Trophoblast cell (in vitro differentiated cells and primary cell): ENCODE data around the gene WDR5.

Experiments
- DNase-seq, 2 donors: peaks; one replicate each; pipeline ENCODE4 v3.0.0-alpha.2; 2016
- H2AFZ ChIP-seq: 2 replicates; pipeline ENCODE4 v1.6.1; 2013; ENCODE audit warnings: low read length, moderate library complexity, mild to moderate bottlenecking; ENCODE audit not compliant: insufficient read depth, poor library complexity
- H2AK5ac ChIP-seq: 2 replicates; pipeline ENCODE4 v1.6.1; 2013; ENCODE audit warnings: mild to moderate bottlenecking, low read length
- H2BK120ac ChIP-seq: 2 replicates; pipeline ENCODE4 v1.6.1; 2013; ENCODE audit warnings: low read length, mild to moderate bottlenecking, moderate library complexity; ENCODE audit not compliant: insufficient read depth, poor library complexity
- H2BK12ac ChIP-seq: 2 replicates; pipeline ENCODE4 v1.6.1; 2013; ENCODE audit warnings: mild to moderate bottlenecking, low read length, moderate library complexity
- H2BK5ac ChIP-seq: 2 replicates; pipeline ENCODE4 v1.6.1; 2013; ENCODE audit warnings: low read length, low read depth, moderate library complexity, mild to moderate bottlenecking; ENCODE audit not compliant: poor library complexity
- H3K14ac ChIP-seq: 2 replicates; pipeline ENCODE4 v1.6.1; 2013; ENCODE audit warnings: mild to moderate bottlenecking, low read length
- H3K18ac ChIP-seq: 2 replicates; pipeline ENCODE4 v1.6.1; 2013; ENCODE audit warnings: mild to moderate bottlenecking, low read length
- H3K23ac ChIP-seq: 2 replicates; pipeline ENCODE4 v1.6.1; 2013; ENCODE audit warnings: low read length
- H3K27ac ChIP-seq: 2 replicates; pipeline ENCODE4 v1.5.1; 2013; ENCODE audit warnings: low read depth, mild to moderate bottlenecking, inconsistent platforms, low read length, moderate library complexity
- H3K27me3 ChIP-seq: 2 replicates; pipeline ENCODE4 v1.6.1; 2013; ENCODE audit warnings: inconsistent platforms, mild to moderate bottlenecking, low read length, moderate library complexity; ENCODE audit not compliant: insufficient read depth
- H3K36me3 ChIP-seq, 2 experiments: 1 replicate in 1 of 2; 2 replicates in 1 of 2; pipeline ENCODE4 v1.6.1; 2013; ENCODE audit warnings: low read length in 2 of 2, mild to moderate bottlenecking in 2 of 2, moderate library complexity in 1 of 2; ENCODE audit not compliant: insufficient read depth in 2 of 2, control insufficient read depth in 1 of 2
- H3K4ac ChIP-seq: 2 replicates; pipeline ENCODE4 v1.6.1; 2013; ENCODE audit warnings: low read depth, mild to moderate bottlenecking, low read length, moderate library complexity
- H3K4me1 ChIP-seq, 2 experiments: 1 replicate in 1 of 2; 2 replicates in 1 of 2; pipeline ENCODE4 v1.6.1; 2013; ENCODE audit warnings: low read length in 2 of 2, mild to moderate bottlenecking in 2 of 2, moderate library complexity in 1 of 2; ENCODE audit not compliant: insufficient read depth in 2 of 2, control insufficient read depth in 1 of 2
- H3K4me2 ChIP-seq: 2 replicates; pipeline ENCODE4 v1.6.1; 2013; ENCODE audit warnings: inconsistent platforms, mild to moderate bottlenecking, low read length, moderate library complexity
- H3K4me3 ChIP-seq: 2 replicates; pipeline ENCODE4 v1.5.1; 2013; ENCODE audit warnings: mild to moderate bottlenecking, low read depth, low read length, inconsistent platforms
- H3K79me1 ChIP-seq: one replicate; pipeline ENCODE4 v1.6.1; 2013; ENCODE audit warnings: low read length
- H3K79me2 ChIP-seq: 2 replicates; pipeline ENCODE4 v1.6.1; 2013; ENCODE audit warnings: low read length, mild to moderate bottlenecking; ENCODE audit not compliant: control insufficient read depth, insufficient read depth, poor library complexity
- H3K9ac ChIP-seq: 2 replicates; pipeline ENCODE4 v1.6.1; 2013; ENCODE audit warnings: mild to moderate bottlenecking, low read length
- H3K9me3 ChIP-seq: 2 replicates; pipeline ENCODE4 v1.6.1; 2013; ENCODE audit warnings: low read depth, mild to moderate bottlenecking, control low read depth, inconsistent platforms, low read length; ENCODE audit not compliant: insufficient read depth
- H4K12ac ChIP-seq: 2 replicates; pipeline ENCODE4 v1.6.1; 2013; ENCODE audit warnings: low read depth, mild to moderate bottlenecking, low read length, moderate library complexity
- H4K8ac ChIP-seq: 2 replicates; pipeline ENCODE4 v1.6.1; 2013; ENCODE audit warnings: low read depth, mild to moderate bottlenecking, low read length, moderate library complexity
- H4K91ac ChIP-seq: one replicate; pipeline ENCODE4 v1.6.1; 2013; ENCODE audit warnings: low read depth, mild to moderate bottlenecking, low read length, moderate library complexity
- WGBS: extraction: QIAGEN DNeasy Blood & Tissue Kit; methylation state at CpG from one replicate; pipeline ENCODE4 v1.1.7; 2013; ENCODE audit warnings: missing lambda C conversion rate; ENCODE audit not compliant: insufficient read length, insufficient coverage; ENCODE audit errors: extremely low coverage; 5-methylcytosine and 5-hydroxymethylcytosine counted together

The WDR5 gene

DNA sequence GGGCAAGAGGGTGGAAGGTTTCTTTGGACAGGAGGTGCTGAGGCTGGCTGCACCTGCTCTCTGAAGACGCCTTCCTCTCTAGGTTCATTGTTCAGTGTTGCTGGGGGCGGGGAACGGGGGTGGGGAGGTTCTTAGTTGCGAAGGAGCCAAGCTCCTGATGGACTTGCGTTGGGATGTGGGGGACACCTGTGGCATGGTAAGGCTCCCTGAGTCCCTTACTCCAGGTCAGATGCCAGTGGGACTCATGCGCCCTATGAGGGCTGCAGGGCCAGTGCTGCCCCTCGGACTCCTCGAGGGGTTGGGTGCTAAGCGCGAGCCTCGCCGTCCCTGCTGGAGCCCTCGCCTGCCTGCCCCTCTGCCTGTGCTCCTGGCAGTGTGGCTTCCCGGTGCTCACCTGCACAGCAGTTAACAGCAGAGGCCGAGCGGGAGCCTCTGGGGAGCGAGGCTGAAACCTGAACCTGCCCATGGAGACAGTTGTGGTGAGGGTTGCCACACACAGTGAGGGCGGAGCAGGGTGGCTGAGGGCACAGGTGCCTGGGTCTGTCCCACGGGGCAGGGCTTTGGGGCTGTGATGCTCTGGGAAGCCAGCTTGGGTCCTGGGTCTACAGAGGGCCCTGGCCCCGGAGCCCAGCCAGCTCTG is 23.0 kb downstream of the WDR5 start:
- no peak overlapping the region for H4K91ac ChIP-seq
- no peaks in the 10 kb centered on the region for H3K4me1 ChIP-seq
- H4K8ac ChIP-seq: no peak overlapping the region
- no peak overlapping the region for H2AK5ac ChIP-seq
- no peaks in the 10 kb centered on the region for H3K27me3 ChIP-seq
- H3K79me1 ChIP-seq: no peaks in the 10 kb centered on the region
- H2BK5ac ChIP-seq: no peak overlapping the region
- H2AFZ ChIP-seq: no peak overlapping the region
- no peaks in the 10 kb centered on the region for H3K79me2 ChIP-seq
- no peak overlapping the region for H2BK12ac ChIP-seq
- H3K4ac ChIP-seq: no peak overlapping the region
- no peak overlapping the region for H4K12ac ChIP-seq
- no peak overlapping the region for H3K27ac ChIP-seq
- H3K23ac ChIP-seq: no peak overlapping the region
- H3K4me3 ChIP-seq: no peak overlapping the region
- H2BK120ac ChIP-seq: no peak overlapping the region
- H3K9me3 ChIP-seq: no peaks in the 10 kb centered on the region
- no CpG with 5 or more reads among the region's 20 CpGs for WGBS
- H3K4me2 ChIP-seq: no peak overlapping the region
- H3K9ac ChIP-seq: no peak overlapping the region
- H3K18ac ChIP-seq: no peak overlapping the region
- H3K14ac ChIP-seq: no peak overlapping the region
- no peak for DNase-seq
- peaks cover 51 to 59% of the 10 kb centered on the region in 2 experiments for H3K36me3 ChIP-seq

DNA sequence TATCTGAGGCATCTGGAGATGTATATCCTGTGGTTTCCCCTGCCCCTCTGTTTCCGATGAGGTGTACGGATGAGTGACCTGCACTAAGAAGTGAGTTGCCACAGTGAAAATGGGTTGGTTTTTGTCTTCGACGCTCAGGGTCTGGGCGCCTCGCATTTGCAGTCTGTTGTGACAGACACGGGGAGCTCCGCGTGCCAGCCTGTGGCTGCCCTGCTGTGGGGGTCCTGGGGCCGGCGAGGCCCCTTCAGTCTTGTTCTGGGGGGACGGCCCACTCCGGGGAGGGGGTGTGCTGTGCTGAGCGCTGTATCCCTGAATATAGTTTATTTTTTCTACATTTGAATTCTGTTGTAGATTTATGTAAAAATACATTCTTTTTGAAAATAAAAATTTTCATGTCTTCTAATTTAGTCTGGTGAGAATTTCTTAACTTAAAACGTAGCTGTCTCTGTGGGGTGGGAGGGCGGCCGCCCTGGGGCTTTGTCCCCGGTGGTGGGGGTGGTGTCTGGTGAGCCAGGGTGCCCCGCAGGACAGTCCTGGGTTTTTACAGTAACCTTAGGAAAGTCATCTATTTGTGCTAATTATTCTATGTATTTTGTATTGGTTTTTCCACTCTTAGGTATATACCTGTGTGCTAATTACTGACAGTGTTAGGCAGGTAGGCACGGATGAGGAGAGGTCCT is 23.8 kb downstream of the WDR5 start:
- Histone ChIP-seq H4K8ac (no peak overlapping the region), H4K91ac (no peak overlapping the region), H2BK12ac (no peak overlapping the region), H3K79me2 (no peaks in the 10 kb centered on the region), H3K9ac (no peak overlapping the region), H3K4me2 (no peak overlapping the region), H3K23ac (no peak overlapping the region), H3K4ac (no peak overlapping the region), H2AK5ac (no peak overlapping the region), H3K18ac (no peak overlapping the region), H2AFZ (no peak overlapping the region), H4K12ac (no peak overlapping the region), H3K14ac (no peak overlapping the region), H3K27me3 (no peaks in the 10 kb centered on the region), H3K9me3 (no peaks in the 10 kb centered on the region), H3K4me1 (no peaks in the 10 kb centered on the region), H2BK120ac (no peak overlapping the region), H3K27ac (no peak overlapping the region), H3K79me1 (no peaks in the 10 kb centered on the region), H3K36me3 (peaks cover 42 to 51% of the 10 kb centered on the region in 2 experiments), H3K4me3 (no peak overlapping the region), H2BK5ac (no peak overlapping the region)
- DNase-seq: no peak
- WGBS: no CpG with 5 or more reads among the region's 20 CpGs

DNA sequence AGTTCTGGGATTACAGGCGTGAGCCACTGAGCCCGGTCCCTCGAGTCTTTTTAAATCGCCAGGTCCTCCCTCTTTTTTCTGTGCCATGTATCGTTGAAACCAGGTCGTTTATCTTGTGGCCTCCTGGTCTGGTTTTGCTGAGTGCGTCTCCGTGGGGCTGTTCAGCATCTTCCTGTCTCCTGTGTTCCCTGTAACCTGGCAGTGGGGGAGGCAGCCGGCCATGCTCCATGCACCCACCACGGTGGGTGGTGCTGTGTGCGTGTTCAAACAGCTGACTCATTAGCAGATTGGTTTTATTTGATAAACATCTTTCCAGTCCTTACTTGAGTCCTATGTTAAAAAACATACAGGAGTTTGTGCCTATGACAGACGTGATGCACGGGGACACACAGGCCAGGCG is 25.8 kb downstream of the WDR5 start:
- no peak overlapping the region for H3K27ac ChIP-seq
- WGBS: no CpG with 5 or more reads among the region's 14 CpGs
- H3K79me1 ChIP-seq: no peaks in the 10 kb centered on the region
- H2AK5ac ChIP-seq: no peak overlapping the region
- H3K23ac ChIP-seq: no peak overlapping the region
- no peaks in the 10 kb centered on the region for H3K27me3 ChIP-seq
- H2BK12ac ChIP-seq: no peak overlapping the region
- no peak overlapping the region for H4K8ac ChIP-seq
- peaks cover 3% of the 10 kb centered on the region for H3K9me3 ChIP-seq
- no peak overlapping the region for H3K4ac ChIP-seq
- DNase-seq: no peak
- H3K9ac ChIP-seq: no peak overlapping the region
- no peak overlapping the region for H4K91ac ChIP-seq
- no peak overlapping the region for H4K12ac ChIP-seq
- no peak overlapping the region for H3K4me2 ChIP-seq
- no peaks in the 10 kb centered on the region for H3K79me2 ChIP-seq
- H3K36me3 ChIP-seq: peaks cover 26 to 32% of the 10 kb centered on the region in 2 experiments
- H2BK5ac ChIP-seq: no peak overlapping the region
- no peak overlapping the region for H3K14ac ChIP-seq
- H3K18ac ChIP-seq: no peak overlapping the region
- no peaks in the 10 kb centered on the region for H3K4me1 ChIP-seq
- no peak overlapping the region for H2BK120ac ChIP-seq
- H2AFZ ChIP-seq: no peak overlapping the region
- H3K4me3 ChIP-seq: no peak overlapping the region

DNA sequence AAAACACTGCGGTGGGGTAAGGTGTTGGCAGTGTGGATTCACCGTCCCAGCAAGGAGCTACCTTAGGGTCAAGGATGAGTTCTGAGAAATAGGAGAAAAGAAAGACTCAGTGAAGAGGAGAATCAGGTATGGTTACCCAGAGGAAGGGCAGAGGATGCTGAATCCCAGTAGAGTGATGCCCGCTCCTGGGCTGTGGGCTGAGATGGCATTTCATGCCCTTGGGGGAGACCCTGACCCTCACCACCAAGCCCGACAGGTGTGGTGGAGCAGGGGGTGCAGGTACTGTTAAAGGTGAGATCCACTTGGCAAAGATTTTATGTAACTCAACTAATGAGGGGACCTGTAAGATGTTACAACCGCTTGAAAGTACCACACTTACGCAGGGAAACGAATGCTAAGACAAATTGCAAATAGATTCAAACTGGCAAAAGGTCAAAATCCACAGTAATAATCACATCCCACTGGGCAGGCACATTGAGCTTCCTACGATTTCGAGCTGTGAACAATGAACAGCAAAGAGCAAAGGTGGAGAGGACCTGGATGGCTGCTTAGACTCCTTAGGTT is 26.4 kb downstream of the WDR5 start:
- H3K23ac ChIP-seq: no peak overlapping the region
- WGBS: no CpG with 5 or more reads among the region's 9 CpGs
- no peak overlapping the region for H3K9ac ChIP-seq
- H3K18ac ChIP-seq: no peak overlapping the region
- no peaks in the 10 kb centered on the region for H3K27me3 ChIP-seq
- peaks cover 3% of the 10 kb centered on the region for H3K9me3 ChIP-seq
- no peak overlapping the region for H3K4me3 ChIP-seq
- H3K79me1 ChIP-seq: no peaks in the 10 kb centered on the region
- H4K12ac ChIP-seq: no peak overlapping the region
- H2BK12ac ChIP-seq: no peak overlapping the region
- no peak overlapping the region for H3K27ac ChIP-seq
- H3K4me1 ChIP-seq: no peaks in the 10 kb centered on the region
- no peak overlapping the region for H3K4me2 ChIP-seq
- H2AK5ac ChIP-seq: no peak overlapping the region
- H3K79me2 ChIP-seq: no peaks in the 10 kb centered on the region
- no peak overlapping the region for H2BK120ac ChIP-seq
- no peak overlapping the region for H4K8ac ChIP-seq
- H3K36me3 ChIP-seq: peaks cover 20 to 25% of the 10 kb centered on the region in 2 experiments
- H2BK5ac ChIP-seq: no peak overlapping the region
- no peak overlapping the region for H3K4ac ChIP-seq
- H2AFZ ChIP-seq: no peak overlapping the region
- H4K91ac ChIP-seq: no peak overlapping the region
- H3K14ac ChIP-seq: no peak overlapping the region
- no peak for DNase-seq
